GM12878 (cell line): ENCODE measurements around the gene RCAN2. TPM values are rescaled to one million over a fixed set of nuclear protein-coding genes. Genes with fewer than 3 reads are reported as not detected.

ENCODE experiments used
- ATAC-seq: fragments of 200-7000 bp; cut with Tn5 transposase; 3 replicates; pipeline ENCODE4 v1.9.1; 2020; ENCODE audit warnings: mild to moderate bottlenecking, moderate library complexity
- BruUV-seq: library from RNA; stranded (reverse); fragments of 400-500 nt; replicated peaks from 2 replicates; lab custom pipeline; 2021; lab: Mats Ljungman, UMichigan
- CTCF ChIA-PET: fragments of 300-600 bp; sonication (Branson Sonifier 250); formaldehyde crosslinking; extraction: SDS; loops from one replicate; lab custom pipeline; 2021; ENCODE audit warnings: inconsistent platforms; lab: Yijun Ruan, JAX
- POLR2A ChIA-PET: fragments of 350-600 bp; formaldehyde crosslinking; extraction: SDS; loops from one replicate; lab custom pipeline; 2021; ENCODE audit warnings: inconsistent platforms; lab: Charles Lee
- RAD21 ChIA-PET: fragments of 300-600 bp; sonication (Branson Sonifier 250); formaldehyde crosslinking; loops from one replicate; lab custom pipeline; 2023; ENCODE audit warnings: antibody characterized with exemption; ENCODE audit not compliant: unreplicated experiment; lab: Charles Lee
- SMC1A ChIA-PET: fragments of 300-600 bp; sonication (Branson Sonifier 250); formaldehyde crosslinking; loops from one replicate; lab custom pipeline; 2023; ENCODE audit not compliant: unreplicated experiment, uncharacterized antibody; lab: Charles Lee
- DNase-seq: peaks from one replicate; pipeline ENCODE4 v3.0.0-alpha.2; 2011; ENCODE audit warnings: low read depth, low spot score
- FAIRE-seq: peaks from 3 replicates; lab custom pipeline; 2011; peaks lifted over from hg19 to GRCh38; lab: Jason Lieb, UNC
- H2AFZ ChIP-seq: 2 replicates; pipeline ENCODE4 v1.6.0; 2011; ENCODE audit warnings: low read depth, low read length, control low read depth; ENCODE audit not compliant: control insufficient read depth
- H3K27ac ChIP-seq: 2 replicates; pipeline ENCODE4 v1.5.1; 2011; ENCODE audit warnings: control low read depth; ENCODE audit not compliant: control insufficient read depth, insufficient read depth
- H3K27me3 ChIP-seq, 2 experiments: replicated peaks in 1 of 2; 2 replicates each; pipeline versions ENCODE4 v1.6.0 to v1.6.1; 2011; ENCODE audit warnings: low read length in 1 of 2; ENCODE audit not compliant: control insufficient read depth in 2 of 2, insufficient read depth in 2 of 2
- H3K36me3 ChIP-seq, 2 experiments: 2 replicates each; pipeline ENCODE4 v1.5.1; 2011; ENCODE audit warnings: low read length in 1 of 2; ENCODE audit not compliant: control insufficient read depth in 2 of 2, insufficient read depth in 2 of 2
- H3K4me1 ChIP-seq: 2 replicates; pipeline ENCODE4 v1.6.1; 2011; ENCODE audit warnings: mild to moderate bottlenecking, low read length, moderate library complexity, mixed read lengths; ENCODE audit not compliant: control insufficient read depth, insufficient read depth
- H3K4me2 ChIP-seq: 2 replicates; pipeline ENCODE4 v1.6.0; 2011; ENCODE audit warnings: control low read depth; ENCODE audit not compliant: control insufficient read depth, insufficient read depth
- H3K4me3 ChIP-seq: fragments of 200-600 bp; sonication (generic); 2 replicates; pipeline ENCODE4 v1.5.1; 2016
- H3K79me2 ChIP-seq: 2 replicates; pipeline ENCODE4 v1.6.0; 2011; ENCODE audit warnings: low read length; ENCODE audit not compliant: control insufficient read depth, insufficient read depth
- H3K9ac ChIP-seq: 2 replicates; pipeline ENCODE4 v1.8.0; 2011; ENCODE audit warnings: low read length, control low read depth, mixed read lengths; ENCODE audit not compliant: control insufficient read depth, insufficient read depth
- H3K9me3 ChIP-seq: replicated peaks from 3 replicates; pipeline ENCODE4 v1.5.1; 2011; ENCODE audit warnings: mild to moderate bottlenecking, low read length; ENCODE audit not compliant: control insufficient read depth, insufficient read depth
- H4K20me1 ChIP-seq: 2 replicates; pipeline ENCODE4 v1.6.0; 2011; ENCODE audit not compliant: control insufficient read depth, insufficient read depth
- BACH1 ChIP-seq: fragments of 450-650 bp; IDR thresholded peaks from 2 replicates; pipeline ENCODE4 v1.6.1; 2017; ENCODE audit warnings: mild to moderate bottlenecking, borderline replicate concordance
- E2F8 ChIP-seq: fragments of 450-650 bp; IDR thresholded peaks from 2 replicates; pipeline ENCODE4 v1.6.1; 2018; ENCODE audit warnings: mild to moderate bottlenecking, low read depth, moderate library complexity; ENCODE audit not compliant: partially characterized antibody
- ETV6 ChIP-seq, 2 experiments: fragments of 450-650 bp in 1 of 2; IDR thresholded peaks in 1 of 2; conservative IDR thresholded peaks in 1 of 2; 2 replicates each; pipeline ENCODE4 v1.6.1; 2014; ENCODE audit warnings: antibody characterized with exemption in 1 of 2, borderline replicate concordance in 1 of 2, low read depth in 1 of 2, mild to moderate bottlenecking in 1 of 2, moderate library complexity in 1 of 2
- FOXK2 ChIP-seq: fragments of 450-650 bp; IDR thresholded peaks from 2 replicates; pipeline ENCODE4 v1.6.1; 2017; ENCODE audit warnings: mild to moderate bottlenecking, moderate library complexity
- GATAD2B ChIP-seq: fragments of 450-650 bp; conservative IDR thresholded peaks from 2 replicates; pipeline ENCODE4 v1.6.1; 2017; ENCODE audit warnings: low read depth, mild to moderate bottlenecking, moderate library complexity
- LARP7 ChIP-seq: fragments of 450-650 bp; IDR thresholded peaks from 2 replicates; pipeline ENCODE4 v1.6.1; 2017; ENCODE audit warnings: mild to moderate bottlenecking
- NFYB ChIP-seq: IDR thresholded peaks from 2 replicates; pipeline ENCODE4 v1.6.1; 2011; ENCODE audit warnings: low read depth, mild to moderate bottlenecking, low read length, improper control_type of control experiment, moderate library complexity; ENCODE audit not compliant: insufficient read depth
- RBBP5 ChIP-seq: fragments of 200-600 bp; sonication (generic); conservative IDR thresholded peaks from 2 replicates; pipeline ENCODE4 v1.6.1; 2016
- RCOR1 ChIP-seq: conservative IDR thresholded peaks from 2 replicates; pipeline ENCODE4 v1.6.1; 2012; ENCODE audit warnings: low read depth, low read length, improper control_type of control experiment
- RFX5 ChIP-seq: IDR thresholded peaks from 2 replicates; pipeline ENCODE4 v1.6.1; 2011; ENCODE audit warnings: low read depth, low read length, improper control_type of control experiment
- RUNX3 ChIP-seq: IDR thresholded peaks from 2 replicates; pipeline ENCODE4 v1.6.1; 2012; ENCODE audit warnings: low read length, inconsistent platforms
- SMARCA5 ChIP-seq: fragments of 450-650 bp; IDR thresholded peaks from 2 replicates; pipeline ENCODE4 v1.6.1; 2017; ENCODE audit warnings: mild to moderate bottlenecking
- SPI1 ChIP-seq: IDR thresholded peaks from 2 replicates; pipeline ENCODE4 v1.6.1; 2011; ENCODE audit warnings: low read depth, mild to moderate bottlenecking, low read length, moderate library complexity, borderline replicate concordance; ENCODE audit not compliant: insufficient read depth
- STAT3 ChIP-seq: IDR thresholded peaks from 2 replicates; pipeline ENCODE4 v1.6.1; 2011; ENCODE audit warnings: low read depth, low read length, improper control_type of control experiment
- TCF7 ChIP-seq: IDR thresholded peaks from 2 replicates; pipeline ENCODE4 v1.6.1; 2014; ENCODE audit warnings: antibody characterized with exemption, borderline replicate concordance
- WGBS: methylation state at CpG from one replicate; pipeline ENCODE4 v1.1.6; 2016; ENCODE audit warnings: low lambda C conversion rate; ENCODE audit not compliant: insufficient replicate concordance, insufficient coverage; ENCODE audit errors: missing lambda C conversion rate; 5-methylcytosine and 5-hydroxymethylcytosine counted together
- in situ Hi-C: fragments of 300-500 bp; cut with MboI; formaldehyde crosslinking; loops from 9 replicates; pipeline ENCODE4 v1.14.3; 2018; ENCODE audit warnings: mixed read lengths
- intact Hi-C: fragments of 100-400 bp; cut with micrococcal nuclease; formaldehyde crosslinking; loops from one replicate; pipeline ENCODE4 v1.14.2; 2022; ENCODE audit not compliant: unreplicated experiment
- polyA plus RNA-seq, 11 experiments: library from polyadenylated mRNA; depleted of rRNA in 4 of 11; unstranded in 6 of 11; stranded (reverse) in 5 of 11; fragments of >200 nt; fragmentation: Nextera tagmentation in 4 of 11; fragmentation: Illumina TruSeq in 1 of 11; extraction: Ambion mirVana in 4 of 11; extraction: Trizol in 1 of 11; gene quantifications; 1 replicate in 1 of 11; 2 replicates in 10 of 11; pipeline versions ENCODE4 v1.2.1 to v1.2.3, GENCODE V29; 2011 to 2016; ENCODE audit warnings: inconsistent platforms in 2 of 11, missing spikeins in 2 of 11, low read depth in 1 of 11
- total RNA-seq, 4 experiments: library from RNA; depleted of rRNA in 3 of 4; stranded (reverse); fragments of >200 nt in 3 of 4; fragmentation: Illumina TruSeq in 1 of 4; extraction: Trizol in 1 of 4; gene quantifications; 2 replicates each; pipeline versions ENCODE4 v1.2.1 to v1.2.3, GENCODE V29; 2013 to 2021

Gene RCAN2
- total and polyA plus RNA-seq, 10 of the 15 experiments (the other 5 are each of a cell fraction or from before 2014, with no cell fraction given) = 0.06 TPM; not detected in 9

- Histone ChIP-seq H3K27ac (no peak overlapping the region), H3K4me2 (no peak overlapping the region), H3K4me1 (no peaks in the 10 kb centered on the region), H3K36me3 (no peaks in the 10 kb centered on the region), H3K27me3 (no peaks in the 10 kb centered on the region), H2AFZ (no peak overlapping the region), H3K79me2 (no peaks in the 10 kb centered on the region), H4K20me1 (no peaks in the 10 kb centered on the region), H3K9me3 (no peaks in the 10 kb centered on the region; the same call in 2 of the 3 replicates), H3K9ac (no peak overlapping the region), H3K4me3 (no peak overlapping the region)
- RAD21 ChIA-PET = no interaction called here
- 4% methylated on average over 3 of the region's 3 CpGs for WGBS
- CTCF ChIA-PET = no interaction called here
- SMC1A ChIA-PET = no interaction called here
- TF ChIP-seq RFX5 (no peak), RBBP5 (no peak), LARP7 (no peak), BACH1 (no peak), E2F8 (no peak), STAT3 (no peak), RUNX3 (no peak), RCOR1 (no peak), SMARCA5 (no peak), FOXK2 (no peak), TCF7 (no peak), ETV6 (conservative IDR thresholded peaks at IDR 0.05 in 1 of 2, IDR thresholded peaks at IDR 0.05 in 1 of 2; ENCODE audit: borderline replicate concordance in 1 of 2, low read depth in 1 of 2) (no peak), SPI1 (no peak), NFYB (no peak), GATAD2B (no peak)
- POLR2A ChIA-PET = no interaction called here
- DNase-seq (no peak), FAIRE-seq (no peak), ATAC-seq (no peak)
- in situ Hi-C loops = no loop called here
- BruUV-seq = no TSS peak
- intact Hi-C loops = no loop called here
Measured at GRCh38 chr6:46444772-46445454, 46.3 kb downstream of the RCAN2 start.
